GM12878 (cell line): ENCODE results near the gene CTNNA1.

ENCODE experiments used
- CHD2 ChIP-seq: IDR thresholded peaks from 2 replicates; pipeline ENCODE4 v1.6.1; 2011; ENCODE audit warnings: low read depth, low read length, improper control_type of control experiment, borderline replicate concordance
- CREM ChIP-seq: IDR thresholded peaks from 2 replicates; pipeline ENCODE4 v1.6.1; 2014; ENCODE audit warnings: antibody characterized with exemption, low read depth
- E2F8 ChIP-seq: fragments of 450-650 bp; IDR thresholded peaks from 2 replicates; pipeline ENCODE4 v1.6.1; 2018; ENCODE audit warnings: mild to moderate bottlenecking, low read depth, moderate library complexity; ENCODE audit not compliant: partially characterized antibody
- YY1 ChIP-seq: IDR thresholded peaks from 2 replicates; pipeline ENCODE4 v1.6.1; 2011; ENCODE audit warnings: low read depth, mild to moderate bottlenecking, low read length

- no peak for TF ChIP-seq E2F8
- no peak for TF ChIP-seq CHD2
- no peak for TF ChIP-seq CREM
- TF ChIP-seq YY1: no peak
Measured at GRCh38 chr5:138951986-138952735, 198.9 kb downstream of the CTNNA1 start.
